GM12878 (cell line): Measurements from ENCODE around the gene CRELD2.

ENCODE experiments used
- CHD2 ChIP-seq: IDR thresholded peaks from 2 replicates; pipeline ENCODE4 v1.6.1; 2011; ENCODE audit warnings: low read depth, low read length, improper control_type of control experiment, borderline replicate concordance
- FOXM1 ChIP-seq: IDR thresholded peaks from 2 replicates; pipeline ENCODE4 v1.6.1; 2012; ENCODE audit warnings: low read depth, mild to moderate bottlenecking, inconsistent platforms, low read length, moderate library complexity
- MYC ChIP-seq: IDR thresholded peaks from 2 replicates; pipeline ENCODE4 v1.6.1; 2011; ENCODE audit warnings: mild to moderate bottlenecking, low read length, moderate library complexity, inconsistent platforms; ENCODE audit not compliant: insufficient read depth, insufficient replicate concordance, insufficient read length, severe bottlenecking
- POLR2A ChIP-seq: IDR thresholded peaks from 2 replicates; pipeline ENCODE4 v1.6.1; 2011; ENCODE audit warnings: low read depth, mild to moderate bottlenecking, low read length
- POLR2AphosphoS5 ChIP-seq: IDR thresholded peaks from 2 replicates; pipeline ENCODE4 v1.6.1; 2011; ENCODE audit warnings: mild to moderate bottlenecking, low read length, inconsistent platforms
- RAD21 ChIP-seq: IDR thresholded peaks from 2 replicates; pipeline ENCODE4 v1.6.1; 2011; ENCODE audit warnings: mild to moderate bottlenecking, low read depth, low read length, moderate library complexity; ENCODE audit not compliant: insufficient read depth
- SPI1 ChIP-seq: IDR thresholded peaks from 2 replicates; pipeline ENCODE4 v1.6.1; 2011; ENCODE audit warnings: low read depth, mild to moderate bottlenecking, low read length, moderate library complexity, borderline replicate concordance; ENCODE audit not compliant: insufficient read depth
- TCF12 ChIP-seq: IDR thresholded peaks from 2 replicates; pipeline ENCODE4 v1.6.1; 2011; ENCODE audit warnings: low read depth, mild to moderate bottlenecking, low read length
- TF ChIP-seq, protein P1 (sequence below), 3 experiments: IDR thresholded peaks in 2 of 3; conservative IDR thresholded peaks in 1 of 3; 2 replicates each; pipeline ENCODE4 v1.5.1; 2011; ENCODE audit warnings: low read depth in 3 of 3, low read length in 3 of 3, mild to moderate bottlenecking in 3 of 3, control low read depth in 2 of 3, moderate library complexity in 2 of 3, inconsistent platforms in 1 of 3, mixed read lengths in 1 of 3; ENCODE audit not compliant: control insufficient read depth in 2 of 3, insufficient read depth in 1 of 3; ENCODE audit errors: extremely low read depth in 1 of 3
- TF ChIP-seq, protein P2 (sequence below): IDR thresholded peaks from 2 replicates; pipeline ENCODE4 v1.6.1; 2012; ENCODE audit warnings: mild to moderate bottlenecking, low read depth, low read length

DNA sequence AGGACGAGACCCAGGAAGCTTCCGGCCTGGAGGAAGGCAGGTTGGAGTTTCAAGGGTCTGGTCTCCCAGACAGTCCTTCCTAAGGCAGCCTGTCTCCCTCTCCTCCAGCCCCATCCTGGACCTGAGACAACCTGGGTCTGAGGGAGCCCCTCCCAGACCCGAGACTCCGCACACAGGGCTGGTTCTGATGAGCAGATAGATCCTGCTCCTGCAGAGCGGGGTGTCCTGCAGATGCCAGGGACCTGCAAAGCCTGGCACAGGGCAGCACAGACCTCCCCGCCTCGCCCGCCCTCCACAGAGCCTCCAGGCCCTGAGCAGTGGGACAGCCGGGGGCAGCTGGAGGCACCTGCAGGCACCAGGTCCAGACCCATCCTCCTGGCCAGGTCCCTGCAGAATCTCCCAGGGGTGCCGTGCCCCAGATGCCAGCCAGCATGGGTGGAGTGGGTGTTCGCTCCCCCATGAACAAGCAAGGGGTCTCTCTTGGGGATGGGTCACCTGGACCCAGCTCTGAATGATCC is 49.9 kb downstream of the CRELD2 start:
- TF ChIP-seq RAD21 (no peak), CHD2 (no peak), MYC (no peak), POLR2A (no peak), TCF12 (no peak), SPI1 (no peak), POLR2AphosphoS5 (no peak; the same call in 1 of the 2 replicates), FOXM1 (no peak)
- TF ChIP-seq, protein P1, sequence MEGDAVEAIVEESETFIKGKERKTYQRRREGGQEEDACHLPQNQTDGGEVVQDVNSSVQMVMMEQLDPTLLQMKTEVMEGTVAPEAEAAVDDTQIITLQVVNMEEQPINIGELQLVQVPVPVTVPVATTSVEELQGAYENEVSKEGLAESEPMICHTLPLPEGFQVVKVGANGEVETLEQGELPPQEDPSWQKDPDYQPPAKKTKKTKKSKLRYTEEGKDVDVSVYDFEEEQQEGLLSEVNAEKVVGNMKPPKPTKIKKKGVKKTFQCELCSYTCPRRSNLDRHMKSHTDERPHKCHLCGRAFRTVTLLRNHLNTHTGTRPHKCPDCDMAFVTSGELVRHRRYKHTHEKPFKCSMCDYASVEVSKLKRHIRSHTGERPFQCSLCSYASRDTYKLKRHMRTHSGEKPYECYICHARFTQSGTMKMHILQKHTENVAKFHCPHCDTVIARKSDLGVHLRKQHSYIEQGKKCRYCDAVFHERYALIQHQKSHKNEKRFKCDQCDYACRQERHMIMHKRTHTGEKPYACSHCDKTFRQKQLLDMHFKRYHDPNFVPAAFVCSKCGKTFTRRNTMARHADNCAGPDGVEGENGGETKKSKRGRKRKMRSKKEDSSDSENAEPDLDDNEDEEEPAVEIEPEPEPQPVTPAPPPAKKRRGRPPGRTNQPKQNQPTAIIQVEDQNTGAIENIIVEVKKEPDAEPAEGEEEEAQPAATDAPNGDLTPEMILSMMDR (IDR thresholded peaks at IDR 0.05 in 2 of 3, conservative IDR thresholded peaks at IDR 0.05 in 1 of 3; ENCODE audit: control insufficient read depth in 2 of 3, extremely low read depth in 1 of 3, insufficient read depth in 1 of 3, low read depth in 3 of 3, low read length in 3 of 3), result no peak
- TF ChIP-seq, protein P2, sequence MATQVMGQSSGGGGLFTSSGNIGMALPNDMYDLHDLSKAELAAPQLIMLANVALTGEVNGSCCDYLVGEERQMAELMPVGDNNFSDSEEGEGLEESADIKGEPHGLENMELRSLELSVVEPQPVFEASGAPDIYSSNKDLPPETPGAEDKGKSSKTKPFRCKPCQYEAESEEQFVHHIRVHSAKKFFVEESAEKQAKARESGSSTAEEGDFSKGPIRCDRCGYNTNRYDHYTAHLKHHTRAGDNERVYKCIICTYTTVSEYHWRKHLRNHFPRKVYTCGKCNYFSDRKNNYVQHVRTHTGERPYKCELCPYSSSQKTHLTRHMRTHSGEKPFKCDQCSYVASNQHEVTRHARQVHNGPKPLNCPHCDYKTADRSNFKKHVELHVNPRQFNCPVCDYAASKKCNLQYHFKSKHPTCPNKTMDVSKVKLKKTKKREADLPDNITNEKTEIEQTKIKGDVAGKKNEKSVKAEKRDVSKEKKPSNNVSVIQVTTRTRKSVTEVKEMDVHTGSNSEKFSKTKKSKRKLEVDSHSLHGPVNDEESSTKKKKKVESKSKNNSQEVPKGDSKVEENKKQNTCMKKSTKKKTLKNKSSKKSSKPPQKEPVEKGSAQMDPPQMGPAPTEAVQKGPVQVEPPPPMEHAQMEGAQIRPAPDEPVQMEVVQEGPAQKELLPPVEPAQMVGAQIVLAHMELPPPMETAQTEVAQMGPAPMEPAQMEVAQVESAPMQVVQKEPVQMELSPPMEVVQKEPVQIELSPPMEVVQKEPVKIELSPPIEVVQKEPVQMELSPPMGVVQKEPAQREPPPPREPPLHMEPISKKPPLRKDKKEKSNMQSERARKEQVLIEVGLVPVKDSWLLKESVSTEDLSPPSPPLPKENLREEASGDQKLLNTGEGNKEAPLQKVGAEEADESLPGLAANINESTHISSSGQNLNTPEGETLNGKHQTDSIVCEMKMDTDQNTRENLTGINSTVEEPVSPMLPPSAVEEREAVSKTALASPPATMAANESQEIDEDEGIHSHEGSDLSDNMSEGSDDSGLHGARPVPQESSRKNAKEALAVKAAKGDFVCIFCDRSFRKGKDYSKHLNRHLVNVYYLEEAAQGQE, result no peak
